GM04504 (cell line): ENCODE results near the gene RAB24.

Source experiments
- DNase-seq: peaks from one replicate; pipeline ENCODE4 v3.0.0-alpha.2; 2012; ENCODE audit warnings: low read depth

Gene RAB24

GRCh38 chr5:177333420-177334154, 30.1 kb upstream of the RAB24 start:
- DNase-seq, result no peak

- DNase-seq, result no peak
Observed at GRCh38 chr5:177332896-177333260, 29.4 kb upstream of the RAB24 start.

- no peak for DNase-seq
Observed at GRCh38 chr5:177332031-177332895, 28.7 kb upstream of the RAB24 start.

GRCh38 chr5:177330991-177331842, 27.7 kb upstream of the RAB24 start:
- no peak for DNase-seq

- DNase-seq, result no peak
Observed at GRCh38 chr5:177329883-177330282, 26.4 kb upstream of the RAB24 start.

- no peak for DNase-seq
Observed at GRCh38 chr5:177328545-177329231, 25.2 kb upstream of the RAB24 start.

GRCh38 chr5:177327539-177328522, 24.3 kb upstream of the RAB24 start:
- no peak for DNase-seq

- no peak for DNase-seq
Observed at GRCh38 chr5:177325868-177326381, 22.4 kb upstream of the RAB24 start.

GRCh38 chr5:177320879-177321278, 17.4 kb upstream of the RAB24 start:
- no peak for DNase-seq

GRCh38 chr5:177319913-177320588, 16.5 kb upstream of the RAB24 start:
- DNase-seq, result no peak

- peak; percentile 46 for DNase-seq
Observed at GRCh38 chr5:177317959-177318377, 14.4 kb upstream of the RAB24 start.

GRCh38 chr5:177316005-177316404, 12.5 kb upstream of the RAB24 start:
- no peak for DNase-seq

- DNase-seq, result no peak
Observed at GRCh38 chr5:177315411-177315810, 11.9 kb upstream of the RAB24 start.

- DNase-seq, result no peak
Observed at GRCh38 chr5:177314376-177315342, 11.1 kb upstream of the RAB24 start.

GRCh38 chr5:177313561-177314259, 10.2 kb upstream of the RAB24 start:
- DNase-seq, result no peak

- no peak for DNase-seq
Observed at GRCh38 chr5:177312649-177313181, 9.2 kb upstream of the RAB24 start.
